ENCODE measurements around the gene SPATA9. TPM values are rescaled to one million over a fixed set of nuclear protein-coding genes. Genes with fewer than 3 reads are reported as not detected.

Gene SPATA9
- total and polyA plus RNA-seq, 9 of the 15 experiments (the other 6 are each of a cell fraction or from before 2014, with no cell fraction given), result 0.16 to 5.5 (median 0.39) TPM; not detected in 3

DNA sequence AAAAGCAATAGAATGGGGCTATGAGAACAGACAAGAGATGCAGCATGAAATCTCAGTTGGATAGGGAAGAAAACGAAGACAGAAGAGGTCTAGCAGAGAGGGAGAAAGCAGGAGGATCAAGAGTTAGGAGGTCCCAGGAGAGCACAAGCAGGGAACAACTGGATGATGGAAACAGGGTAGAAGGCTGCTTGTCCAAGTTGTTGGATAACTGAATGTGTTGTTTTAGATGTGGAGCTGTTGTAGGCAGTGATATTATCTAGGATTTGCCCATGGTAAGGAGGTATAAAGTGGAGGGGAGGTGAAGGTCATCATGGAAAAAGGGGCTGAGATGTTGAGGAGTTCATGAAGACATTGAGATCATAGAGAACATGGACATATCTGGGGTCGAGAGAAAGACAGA is 35.9 kb upstream of the SPATA9 start:
- intact Hi-C loops (cut with micrococcal nuclease), result loop anchor here (10.0 kb wide), 1 partner anchor 1216 kb away; the partner anchor contains the start of gene LNPEP
- peak overlapping the region; percentile 27; the same call in 1 of the 3 replicates for H3K27ac ChIP-seq (ENCODE audit: extremely low read depth, low read depth, low read length)
- no peaks in the 10 kb centered on the region for H3K36me3 ChIP-seq (ENCODE audit: control insufficient read depth, insufficient read depth, low read length)
- H4K20me1 ChIP-seq (replicated peaks; ENCODE audit: control insufficient read depth, insufficient read depth, low read length), result no peaks in the 10 kb centered on the region
- ChIA-PET CTCF (ENCODE audit: low intra/inter-chr PET ratio) (no interaction called here), POLR2A (interaction anchor here (1.4 kb wide), 1 partner anchor 16 kb away, joined by 6 read pairs; no protein-coding TSS in a partner anchor)
- in situ Hi-C loops (cut with MboI), result no loop called here
- H3K4me2 ChIP-seq (ENCODE audit: insufficient read depth, low read length), result peak overlapping the region; percentile 6; the same call in 1 of the 2 replicates
- DNase-seq (ENCODE audit: extremely low read depth in 1 of 4, low spot score in 3 of 4), result no peak
- H3K9ac ChIP-seq (ENCODE audit: insufficient read depth in 1 of 2, low read depth in 2 of 2, low read length in 2 of 2), result no peak overlapping the region
- peak overlapping the region; percentile 5 for H2AFZ ChIP-seq (ENCODE audit: low read depth, low read length)
- H3K79me2 ChIP-seq (ENCODE audit: control insufficient read depth, insufficient read depth, low read length), result peaks cover 4% of the 10 kb centered on the region; the same call in 2 of the 3 replicates
- no TSS peak for BruUV-seq (replicated peaks)
- 15% methylated on average over 2 of the region's 2 CpGs for WGBS (ENCODE audit: insufficient coverage, low coverage, missing lambda C conversion rate)
- peaks cover 26 to 71% of the 10 kb centered on the region in 2 experiments for H3K4me1 ChIP-seq (replicated peaks in 1 of 2; ENCODE audit: control insufficient read depth in 2 of 2, insufficient read depth in 2 of 2, low read length in 2 of 2)
- no peaks in the 10 kb centered on the region for H3K9me3 ChIP-seq (replicated peaks; ENCODE audit: control insufficient read depth, insufficient read depth, low read depth, low read length)
- no peak for FAIRE-seq
- H3K9me1 ChIP-seq (ENCODE audit: control insufficient read depth, insufficient read depth, low read length), result no peaks in the 10 kb centered on the region
- no peak for ATAC-seq
- H3K4me3 ChIP-seq, result no peak overlapping the region
- no peaks in the 10 kb centered on the region for H3K27me3 ChIP-seq (ENCODE audit: control insufficient read depth in 2 of 2, insufficient read depth in 2 of 2, low read length in 2 of 2)
- no peak for TF ChIP-seq GABPB1 (CRISPR knock-in tag; IDR thresholded peaks at IDR 0.05)
- TF ChIP-seq, protein P1, sequence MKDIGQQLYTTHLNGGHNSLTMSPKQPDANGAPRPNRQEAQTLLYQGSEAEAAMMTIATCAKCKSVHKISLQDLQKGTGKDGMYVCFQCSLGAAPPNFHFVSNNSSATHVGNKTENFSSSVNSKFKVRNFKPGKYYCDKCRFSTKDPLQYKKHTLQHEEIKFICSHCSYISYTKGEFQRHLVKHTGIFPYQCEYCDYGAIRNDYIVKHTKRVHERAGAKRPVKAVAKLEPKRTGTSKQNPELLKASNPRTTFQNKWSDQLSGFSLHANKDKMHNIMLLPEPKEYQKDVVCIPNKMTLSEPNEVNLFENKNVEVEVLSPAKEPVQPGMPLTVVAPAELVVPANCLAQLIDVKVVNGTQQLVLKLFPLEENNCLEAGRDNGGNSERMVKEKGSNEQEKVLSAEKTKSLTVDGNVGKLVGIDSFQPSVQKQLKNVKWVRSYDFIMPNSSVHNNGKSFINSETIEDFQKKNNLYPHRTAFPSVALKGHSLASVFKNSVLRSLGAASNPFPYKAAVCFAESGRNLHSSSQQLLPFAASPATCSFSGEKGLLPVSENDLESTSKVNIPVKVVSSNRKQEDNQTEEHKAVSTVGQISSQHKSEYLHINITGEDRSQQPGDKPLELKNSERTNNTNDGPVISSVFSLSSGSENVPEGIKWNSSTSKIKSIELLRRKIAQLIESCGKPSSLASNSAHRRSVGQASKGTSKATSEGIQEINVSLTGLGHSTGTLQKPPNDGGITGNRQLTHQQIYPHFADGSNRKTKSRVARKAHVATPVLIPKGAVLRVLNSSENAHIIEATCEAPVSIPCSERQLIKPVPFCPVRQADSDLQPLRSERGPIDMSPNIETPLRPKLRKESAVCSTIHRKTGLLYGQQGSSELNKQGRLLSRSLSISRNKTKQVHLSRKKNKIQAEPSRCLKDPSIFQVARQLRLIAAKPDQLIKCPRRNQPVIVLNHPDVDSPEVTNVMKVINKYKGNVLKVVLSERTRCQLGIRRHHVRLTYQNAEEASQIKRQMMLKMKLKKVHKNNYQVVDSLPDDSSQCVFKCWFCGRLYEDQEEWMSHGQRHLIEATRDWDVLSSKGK (CRISPR knock-in tag; IDR thresholded peaks at IDR 0.05), result 0 out of 2 replicates have a peak, but pooled peaks have one; percentile 62
- TF ChIP-seq, protein P2, sequence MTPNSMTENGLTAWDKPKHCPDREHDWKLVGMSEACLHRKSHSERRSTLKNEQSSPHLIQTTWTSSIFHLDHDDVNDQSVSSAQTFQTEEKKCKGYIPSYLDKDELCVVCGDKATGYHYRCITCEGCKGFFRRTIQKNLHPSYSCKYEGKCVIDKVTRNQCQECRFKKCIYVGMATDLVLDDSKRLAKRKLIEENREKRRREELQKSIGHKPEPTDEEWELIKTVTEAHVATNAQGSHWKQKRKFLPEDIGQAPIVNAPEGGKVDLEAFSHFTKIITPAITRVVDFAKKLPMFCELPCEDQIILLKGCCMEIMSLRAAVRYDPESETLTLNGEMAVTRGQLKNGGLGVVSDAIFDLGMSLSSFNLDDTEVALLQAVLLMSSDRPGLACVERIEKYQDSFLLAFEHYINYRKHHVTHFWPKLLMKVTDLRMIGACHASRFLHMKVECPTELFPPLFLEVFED (CRISPR knock-in tag; conservative IDR thresholded peaks at IDR 0.05), result 0 out of 2 replicates have a peak, but pooled peaks have one; percentile 32
- TF ChIP-seq, protein P3, sequence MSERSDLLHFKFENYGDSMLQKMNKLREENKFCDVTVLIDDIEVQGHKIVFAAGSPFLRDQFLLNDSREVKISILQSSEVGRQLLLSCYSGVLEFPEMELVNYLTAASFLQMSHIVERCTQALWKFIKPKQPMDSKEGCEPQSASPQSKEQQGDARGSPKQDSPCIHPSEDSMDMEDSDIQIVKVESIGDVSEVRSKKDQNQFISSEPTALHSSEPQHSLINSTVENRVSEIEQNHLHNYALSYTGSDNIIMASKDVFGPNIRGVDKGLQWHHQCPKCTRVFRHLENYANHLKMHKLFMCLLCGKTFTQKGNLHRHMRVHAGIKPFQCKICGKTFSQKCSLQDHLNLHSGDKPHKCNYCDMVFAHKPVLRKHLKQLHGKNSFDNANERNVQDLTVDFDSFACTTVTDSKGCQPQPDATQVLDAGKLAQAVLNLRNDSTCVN (CRISPR knock-in tag; IDR thresholded peaks at IDR 0.05), result peak; percentile 74; the same call in 1 of the 2 replicates
- TF ChIP-seq SMC3 (conservative IDR thresholded peaks at IDR 0.05; ENCODE audit: insufficient read depth, low read depth, low read length), result no peak
- no peak for TF ChIP-seq TCF7 (IDR thresholded peaks at IDR 0.05; ENCODE audit: borderline replicate concordance)
- TF ChIP-seq, protein P4, sequence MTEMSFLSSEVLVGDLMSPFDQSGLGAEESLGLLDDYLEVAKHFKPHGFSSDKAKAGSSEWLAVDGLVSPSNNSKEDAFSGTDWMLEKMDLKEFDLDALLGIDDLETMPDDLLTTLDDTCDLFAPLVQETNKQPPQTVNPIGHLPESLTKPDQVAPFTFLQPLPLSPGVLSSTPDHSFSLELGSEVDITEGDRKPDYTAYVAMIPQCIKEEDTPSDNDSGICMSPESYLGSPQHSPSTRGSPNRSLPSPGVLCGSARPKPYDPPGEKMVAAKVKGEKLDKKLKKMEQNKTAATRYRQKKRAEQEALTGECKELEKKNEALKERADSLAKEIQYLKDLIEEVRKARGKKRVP (CRISPR knock-in tag; IDR thresholded peaks at IDR 0.05), result no peak
- TF ChIP-seq, protein P5, sequence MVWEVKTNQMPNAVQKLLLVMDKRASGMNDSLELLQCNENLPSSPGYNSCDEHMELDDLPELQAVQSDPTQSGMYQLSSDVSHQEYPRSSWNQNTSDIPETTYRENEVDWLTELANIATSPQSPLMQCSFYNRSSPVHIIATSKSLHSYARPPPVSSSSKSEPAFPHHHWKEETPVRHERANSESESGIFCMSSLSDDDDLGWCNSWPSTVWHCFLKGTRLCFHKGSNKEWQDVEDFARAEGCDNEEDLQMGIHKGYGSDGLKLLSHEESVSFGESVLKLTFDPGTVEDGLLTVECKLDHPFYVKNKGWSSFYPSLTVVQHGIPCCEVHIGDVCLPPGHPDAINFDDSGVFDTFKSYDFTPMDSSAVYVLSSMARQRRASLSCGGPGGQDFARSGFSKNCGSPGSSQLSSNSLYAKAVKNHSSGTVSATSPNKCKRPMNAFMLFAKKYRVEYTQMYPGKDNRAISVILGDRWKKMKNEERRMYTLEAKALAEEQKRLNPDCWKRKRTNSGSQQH (CRISPR knock-in tag; IDR thresholded peaks at IDR 0.05), result 0 out of 2 replicates have a peak, but pooled peaks have one; percentile 16
